Hepatocyte (in vitro differentiated cells): Measurements from ENCODE around the gene ABTB1. TPM values are rescaled to one million over a fixed set of nuclear protein-coding genes. Genes with fewer than 3 reads are reported as not detected.
"Not testable (repeated sequence)": the region's sequence is repeated elsewhere in the genome, so short reads cannot be mapped to it uniquely, and the experiment has no call there.

Experiments used
- DNase-seq: peaks from one replicate; pipeline ENCODE4 v3.0.0-alpha.2; 2016; ENCODE audit warnings: low spot score
- H2AFZ ChIP-seq: fragments of 200-600 bp; sonication (generic); 2 replicates; pipeline ENCODE4 v1.6.0; 2016; ENCODE audit warnings: antibody characterized with exemption, mild to moderate bottlenecking
- H3K27ac ChIP-seq: fragments of 200-600 bp; sonication (generic); 2 replicates; pipeline ENCODE4 v1.5.1; 2016; ENCODE audit warnings: mild to moderate bottlenecking
- H3K27me3 ChIP-seq: fragments of 200-600 bp; sonication (generic); 2 replicates; pipeline ENCODE4 v1.6.1; 2016
- H3K36me3 ChIP-seq: fragments of 200-600 bp; sonication (generic); replicated peaks from 2 replicates; pipeline ENCODE4 v1.5.1; 2016; ENCODE audit warnings: low read depth; ENCODE audit not compliant: insufficient read depth
- H3K4me1 ChIP-seq: fragments of 200-600 bp; sonication (generic); 2 replicates; pipeline ENCODE4 v1.5.1; 2016; ENCODE audit warnings: mild to moderate bottlenecking, moderate library complexity; ENCODE audit not compliant: insufficient read depth
- H3K4me2 ChIP-seq: fragments of 200-600 bp; sonication (generic); 2 replicates; pipeline ENCODE4 v1.6.0; 2016
- H3K4me3 ChIP-seq: fragments of 200-600 bp; sonication (generic); 2 replicates; pipeline ENCODE4 v1.5.1; 2016; ENCODE audit warnings: mild to moderate bottlenecking
- H3K79me2 ChIP-seq: fragments of 200-600 bp; sonication (generic); 2 replicates; pipeline ENCODE4 v1.6.0; 2017; ENCODE audit warnings: mild to moderate bottlenecking
- H3K9me2 ChIP-seq: fragments of 200-600 bp; sonication (generic); replicated peaks from 2 replicates; pipeline ENCODE4 v1.6.0; 2017; ENCODE audit warnings: mild to moderate bottlenecking; ENCODE audit not compliant: insufficient read depth
- H3K9me3 ChIP-seq: fragments of 200-600 bp; sonication (generic); 2 replicates; pipeline ENCODE4 v1.5.1; 2016; ENCODE audit warnings: low read depth, mild to moderate bottlenecking
- H4K20me1 ChIP-seq: fragments of 200-600 bp; sonication (generic); 2 replicates; pipeline ENCODE4 v1.6.0; 2016; ENCODE audit warnings: mild to moderate bottlenecking; ENCODE audit not compliant: insufficient read depth, poor library complexity, severe bottlenecking
- EZH2 ChIP-seq: fragments of 200-600 bp; sonication (generic); IDR thresholded peaks from 2 replicates; pipeline ENCODE4 v1.6.1; 2016; ENCODE audit warnings: antibody characterized with exemption, mild to moderate bottlenecking, borderline replicate concordance
- EZH2phosphoT487 ChIP-seq: fragments of 200-600 bp; sonication (generic); IDR thresholded peaks from one replicate; pipeline ENCODE4 v1.6.1; 2018; ENCODE audit warnings: antibody characterized with exemption, mild to moderate bottlenecking, low read depth, moderate library complexity; ENCODE audit not compliant: unreplicated experiment, severe bottlenecking
- WGBS: methylation state at CpG from one replicate; pipeline ENCODE4 v1.1.6; 2016; ENCODE audit warnings: low lambda C conversion rate; ENCODE audit errors: missing lambda C conversion rate; 5-methylcytosine and 5-hydroxymethylcytosine counted together
- polyA plus RNA-seq: library from polyadenylated mRNA; unstranded; fragments of >200 nt; fragmentation: Nextera tagmentation; extraction: Ambion mirVana; gene quantifications from 2 replicates; pipeline ENCODE4 v1.2.1, GENCODE V29; 2016
- total RNA-seq: library from RNA; depleted of rRNA; stranded (reverse); fragments of >200 nt; gene quantifications from 2 replicates; pipeline ENCODE4 v1.2.3, GENCODE V29; 2014
- TF ChIP-seq, protein P1 (sequence below): fragments of 200-600 bp; sonication (generic); IDR thresholded peaks from 2 replicates; pipeline ENCODE4 v1.5.1; 2016; ENCODE audit warnings: antibody characterized with exemption, mild to moderate bottlenecking; ENCODE audit not compliant: poor library complexity

ABTB1 gene
- total and polyA plus RNA-seq, 2 experiments from 2014 or later: 4.7 to 13.8 TPM

DNA sequence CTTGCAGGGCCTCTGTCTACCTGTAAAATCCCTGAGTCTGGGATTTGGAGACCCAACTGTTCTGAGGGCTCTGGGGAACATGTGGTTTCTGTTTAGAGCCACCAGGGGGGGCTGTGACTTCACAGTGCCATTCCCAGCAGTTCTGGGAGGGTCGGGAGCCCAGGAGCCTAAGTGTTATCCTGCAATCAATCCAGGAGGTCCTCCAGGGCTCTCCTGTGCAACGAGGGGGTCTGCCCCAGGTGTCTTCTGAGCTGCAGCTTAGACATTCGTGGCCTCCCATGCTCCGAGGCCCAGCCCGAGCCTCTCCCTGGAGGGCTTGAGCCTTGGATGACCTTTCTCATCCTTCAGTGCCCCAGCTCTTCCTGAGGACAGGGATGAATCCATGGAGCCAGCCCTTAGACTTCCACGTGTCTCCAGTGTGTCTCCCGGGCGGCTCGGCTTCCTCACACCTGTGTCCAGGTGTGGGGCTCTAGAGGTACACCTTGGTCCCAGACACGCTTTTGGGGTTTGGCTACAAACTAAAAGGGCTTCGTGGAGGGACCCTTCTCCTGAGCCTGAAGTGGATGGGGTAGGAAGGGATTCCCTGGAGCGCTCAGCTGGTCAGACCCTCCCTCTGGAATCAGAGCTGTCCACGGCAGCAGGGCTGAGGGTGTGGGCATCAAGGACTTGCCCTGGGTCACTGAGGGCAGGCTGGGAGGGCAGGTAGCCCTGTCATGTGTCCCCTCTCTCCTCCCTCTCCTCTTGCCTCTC, 20.3 kb upstream of the ABTB1 start:
- no peaks in the 10 kb centered on the region for H3K9me2 ChIP-seq
- no peaks in the 10 kb centered on the region for H4K20me1 ChIP-seq
- H3K36me3 ChIP-seq: no peaks in the 10 kb centered on the region
- H3K4me3 ChIP-seq: no peak overlapping the region
- TF ChIP-seq, protein P1, sequence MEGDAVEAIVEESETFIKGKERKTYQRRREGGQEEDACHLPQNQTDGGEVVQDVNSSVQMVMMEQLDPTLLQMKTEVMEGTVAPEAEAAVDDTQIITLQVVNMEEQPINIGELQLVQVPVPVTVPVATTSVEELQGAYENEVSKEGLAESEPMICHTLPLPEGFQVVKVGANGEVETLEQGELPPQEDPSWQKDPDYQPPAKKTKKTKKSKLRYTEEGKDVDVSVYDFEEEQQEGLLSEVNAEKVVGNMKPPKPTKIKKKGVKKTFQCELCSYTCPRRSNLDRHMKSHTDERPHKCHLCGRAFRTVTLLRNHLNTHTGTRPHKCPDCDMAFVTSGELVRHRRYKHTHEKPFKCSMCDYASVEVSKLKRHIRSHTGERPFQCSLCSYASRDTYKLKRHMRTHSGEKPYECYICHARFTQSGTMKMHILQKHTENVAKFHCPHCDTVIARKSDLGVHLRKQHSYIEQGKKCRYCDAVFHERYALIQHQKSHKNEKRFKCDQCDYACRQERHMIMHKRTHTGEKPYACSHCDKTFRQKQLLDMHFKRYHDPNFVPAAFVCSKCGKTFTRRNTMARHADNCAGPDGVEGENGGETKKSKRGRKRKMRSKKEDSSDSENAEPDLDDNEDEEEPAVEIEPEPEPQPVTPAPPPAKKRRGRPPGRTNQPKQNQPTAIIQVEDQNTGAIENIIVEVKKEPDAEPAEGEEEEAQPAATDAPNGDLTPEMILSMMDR: peak; percentile 85
- TF ChIP-seq EZH2phosphoT487: no peak
- no peak for TF ChIP-seq EZH2
- WGBS: 69% methylated on average over 13 of the region's 13 CpGs
- H2AFZ ChIP-seq: no peak overlapping the region
- no peaks in the 10 kb centered on the region for H3K79me2 ChIP-seq
- no peak overlapping the region for H3K4me2 ChIP-seq
- no peaks in the 10 kb centered on the region for H3K27me3 ChIP-seq
- peak; percentile 80 for DNase-seq
- H3K27ac ChIP-seq: no peak overlapping the region
- H3K4me1 ChIP-seq: no peaks in the 10 kb centered on the region
- H3K9me3 ChIP-seq: no peaks in the 10 kb centered on the region

DNA sequence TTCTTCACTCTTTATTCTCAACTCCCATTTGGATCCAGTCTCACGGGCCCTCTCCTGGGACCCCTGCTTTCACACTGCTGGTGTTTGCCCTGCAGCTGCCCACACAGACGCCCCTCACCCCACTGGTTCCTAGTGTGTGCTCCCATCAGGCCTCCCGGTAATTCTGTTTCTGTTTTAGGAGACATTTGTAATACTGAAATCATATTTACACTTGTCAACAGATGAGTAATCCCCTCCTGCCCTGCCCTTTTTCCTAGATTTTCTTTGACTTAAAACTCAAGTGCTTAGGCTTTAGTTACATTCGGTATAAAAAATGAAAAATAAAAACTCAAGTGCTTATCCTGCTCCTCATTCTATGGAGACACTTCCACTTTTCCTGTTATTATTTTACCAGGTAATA, 18.4 kb upstream of the ABTB1 start:
- no peak overlapping the region for H3K4me2 ChIP-seq
- WGBS: 85% methylated on average over 4 of the region's 4 CpGs
- no peaks in the 10 kb centered on the region for H3K4me1 ChIP-seq
- TF ChIP-seq, protein P1: no peak
- TF ChIP-seq EZH2: no peak
- TF ChIP-seq EZH2phosphoT487: no peak
- H3K36me3 ChIP-seq: no peaks in the 10 kb centered on the region
- no peaks in the 10 kb centered on the region for H4K20me1 ChIP-seq
- H3K9me2 ChIP-seq: no peaks in the 10 kb centered on the region
- no peak for DNase-seq
- no peak overlapping the region for H3K27ac ChIP-seq
- H3K9me3 ChIP-seq: no peaks in the 10 kb centered on the region
- no peak overlapping the region for H2AFZ ChIP-seq
- H3K79me2 ChIP-seq: no peaks in the 10 kb centered on the region
- H3K27me3 ChIP-seq: no peaks in the 10 kb centered on the region
- H3K4me3 ChIP-seq: no peak overlapping the region

DNA sequence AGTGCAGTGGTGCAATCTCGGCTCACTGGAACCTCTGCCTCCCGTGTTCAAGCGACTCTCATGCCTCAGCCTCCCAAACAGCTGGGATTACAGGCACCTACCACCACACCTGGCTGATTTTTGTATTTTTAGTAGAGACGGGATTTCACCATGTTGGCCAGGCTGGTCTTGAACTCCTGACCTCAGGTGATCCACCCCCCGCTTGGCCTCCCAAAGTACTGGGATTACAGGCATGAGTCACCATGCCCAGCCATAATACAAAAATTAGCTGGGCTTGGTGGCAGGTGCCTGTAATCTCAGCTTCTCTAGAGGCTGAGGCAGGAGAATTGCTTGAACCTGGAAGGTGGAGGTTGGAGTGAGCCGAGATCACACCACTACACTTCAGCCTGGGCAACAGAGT, 17.8 kb upstream of the ABTB1 start:
- H3K36me3 ChIP-seq, H3K27ac ChIP-seq, H2AFZ ChIP-seq, H3K27me3 ChIP-seq, H3K4me2 ChIP-seq, H4K20me1 ChIP-seq, H3K4me1 ChIP-seq, H3K9me2 ChIP-seq, H3K79me2 ChIP-seq, H3K9me3 ChIP-seq, H3K4me3 ChIP-seq, DNase-seq: not testable (repeated sequence)
- WGBS: 93% methylated on average over 6 of the region's 6 CpGs

DNA sequence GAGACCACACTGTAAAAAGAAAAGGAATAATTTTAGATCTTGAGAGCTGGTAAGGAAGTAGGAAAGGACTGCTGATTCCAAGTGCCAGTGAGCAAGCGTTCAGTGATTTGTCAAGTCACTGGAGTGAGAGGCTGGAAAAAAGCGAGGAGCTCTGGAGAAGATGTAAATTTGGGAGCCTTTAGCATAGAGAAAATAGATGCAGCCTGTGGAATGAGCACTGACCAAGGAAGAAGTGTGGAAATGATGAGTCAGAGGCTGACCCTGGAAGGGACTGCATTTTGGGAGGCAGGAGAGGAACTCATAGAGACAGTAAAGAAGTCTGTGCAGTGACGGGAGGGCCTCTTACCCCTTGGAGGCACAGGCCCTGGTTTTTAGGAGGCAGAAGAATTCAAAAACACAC, 17.1 kb upstream of the ABTB1 start:
- no peak overlapping the region for H3K4me2 ChIP-seq

More for the DNA sequence above, 17.1 kb upstream of the ABTB1 start:
- 73% methylated on average over 3 of the region's 3 CpGs for WGBS
- H2AFZ ChIP-seq: no peak overlapping the region
- no peaks in the 10 kb centered on the region for H3K79me2 ChIP-seq
- no peaks in the 10 kb centered on the region for H3K27me3 ChIP-seq
- no peaks in the 10 kb centered on the region for H3K36me3 ChIP-seq
- no peaks in the 10 kb centered on the region for H4K20me1 ChIP-seq
- no peak overlapping the region for H3K27ac ChIP-seq
- DNase-seq: no peak
- H3K4me3 ChIP-seq: no peak overlapping the region
- no peaks in the 10 kb centered on the region for H3K9me3 ChIP-seq
- no peak for TF ChIP-seq EZH2
- TF ChIP-seq EZH2phosphoT487: no peak
- TF ChIP-seq, protein P1: no peak
- no peaks in the 10 kb centered on the region for H3K9me2 ChIP-seq
- H3K4me1 ChIP-seq: no peaks in the 10 kb centered on the region
